Ammon's horn (tissue), 1 donor: ENCODE data around the gene FHL5.
"Not testable (repeated sequence)": the region's sequence is repeated elsewhere in the genome, so short reads cannot be mapped to it uniquely, and the experiment has no call there.

Experiments
- DNase-seq: peaks from one replicate; pipeline ENCODE4 v3.0.0-alpha.2; 2016; ENCODE audit warnings: low spot score

Gene FHL5

DNA sequence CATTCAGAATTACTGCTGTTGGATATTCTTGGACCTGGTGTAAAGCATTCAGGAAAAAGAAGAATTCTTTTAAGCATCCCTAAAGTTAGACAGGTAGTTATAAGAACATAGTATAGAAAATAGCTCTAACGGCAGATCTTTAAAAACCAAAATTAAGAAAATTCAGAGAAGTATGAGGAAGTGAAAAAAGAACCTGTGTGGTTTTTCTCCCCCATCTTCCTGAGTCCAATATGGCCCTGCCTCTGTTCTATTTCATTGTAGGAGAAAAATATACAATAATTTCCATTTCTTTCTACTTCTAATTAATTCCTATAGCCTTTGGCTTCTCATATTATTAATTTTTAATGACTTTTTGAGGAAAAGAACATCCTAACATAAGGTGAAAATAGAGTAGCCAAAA is 47.1 kb downstream of the FHL5 start:
- no peak for DNase-seq

DNA sequence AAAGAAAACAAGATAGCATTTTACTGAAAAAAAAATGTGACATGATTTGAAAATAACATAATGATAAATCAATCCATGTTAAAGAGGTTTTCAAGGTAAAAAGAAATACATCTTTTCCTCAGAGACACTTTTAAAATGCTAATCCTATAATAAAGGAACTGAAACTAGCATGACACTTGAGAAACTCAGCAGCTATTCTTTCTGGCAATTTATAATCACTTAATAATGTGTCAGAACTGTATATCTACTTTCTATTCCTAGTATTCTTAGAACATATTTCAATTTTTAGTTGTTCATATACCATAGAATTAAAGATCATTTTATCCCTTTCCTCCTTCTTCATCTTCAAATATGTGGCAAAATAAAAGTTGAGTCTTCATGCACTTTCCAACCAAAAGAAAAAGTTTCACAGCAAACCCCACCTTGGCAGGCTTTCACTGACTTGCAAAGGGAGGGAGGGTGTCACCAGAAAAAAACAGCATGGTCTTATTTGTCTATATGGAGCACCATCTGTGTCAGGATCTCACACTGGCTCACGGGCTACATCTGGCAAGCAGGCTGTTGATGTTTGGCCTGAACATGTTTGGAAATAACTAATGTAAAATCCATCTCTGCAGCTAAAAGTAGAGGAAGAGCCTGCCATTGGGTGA is 48.5 kb downstream of the FHL5 start:
- no peak for DNase-seq

DNA sequence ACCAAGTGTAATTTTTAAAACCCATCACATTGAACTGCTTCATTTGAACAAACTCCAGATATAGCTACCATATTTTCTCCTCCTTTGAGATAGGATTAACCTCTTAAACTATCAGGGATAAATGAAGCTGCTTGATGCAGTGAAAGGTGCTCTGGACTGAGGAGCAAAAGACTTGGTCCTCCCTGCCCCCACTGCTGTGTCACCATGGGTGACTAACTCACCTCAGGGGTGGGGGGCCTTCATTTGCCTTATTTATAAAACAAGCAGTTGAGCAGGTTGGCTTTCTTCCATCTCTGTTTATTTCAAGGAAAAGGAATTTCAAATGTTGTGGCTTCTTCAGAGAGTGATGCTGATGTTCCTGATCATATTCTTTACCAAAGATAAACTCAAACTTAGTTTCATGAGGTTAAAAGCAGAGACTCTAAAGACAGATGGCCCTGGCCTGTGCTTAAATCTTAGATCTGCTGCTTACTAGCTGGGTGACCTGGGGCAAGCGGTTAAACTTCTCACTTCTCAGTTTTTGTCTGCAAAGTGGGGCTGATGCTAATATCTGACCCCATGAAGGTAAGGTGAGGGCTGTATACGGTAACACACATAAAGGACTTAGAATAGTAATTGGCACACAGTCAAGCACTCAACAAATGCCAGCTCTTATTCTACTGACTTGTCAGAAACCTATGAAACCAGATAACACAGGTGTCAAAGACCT is 50.5 kb downstream of the FHL5 start:
- DNase-seq = no peak

DNA sequence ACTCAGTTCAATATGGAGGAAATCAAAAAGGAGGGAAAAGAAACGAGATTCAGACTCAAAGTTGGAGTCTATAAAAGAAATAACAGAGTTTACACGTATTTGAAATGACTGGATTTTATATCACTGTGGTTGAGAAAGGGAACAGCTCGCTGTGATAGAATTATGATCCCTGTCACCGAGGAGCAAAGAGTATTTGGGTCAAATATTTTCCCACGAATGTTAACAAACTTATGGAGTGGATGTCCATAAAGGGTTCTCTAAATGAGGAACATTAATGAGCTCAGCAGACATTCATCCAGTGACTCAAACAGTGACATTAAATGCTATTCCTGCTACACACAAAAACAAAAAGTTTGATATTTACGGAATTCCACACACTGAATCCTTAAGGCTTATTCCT is 57.9 kb downstream of the FHL5 start:
- DNase-seq = no peak

DNA sequence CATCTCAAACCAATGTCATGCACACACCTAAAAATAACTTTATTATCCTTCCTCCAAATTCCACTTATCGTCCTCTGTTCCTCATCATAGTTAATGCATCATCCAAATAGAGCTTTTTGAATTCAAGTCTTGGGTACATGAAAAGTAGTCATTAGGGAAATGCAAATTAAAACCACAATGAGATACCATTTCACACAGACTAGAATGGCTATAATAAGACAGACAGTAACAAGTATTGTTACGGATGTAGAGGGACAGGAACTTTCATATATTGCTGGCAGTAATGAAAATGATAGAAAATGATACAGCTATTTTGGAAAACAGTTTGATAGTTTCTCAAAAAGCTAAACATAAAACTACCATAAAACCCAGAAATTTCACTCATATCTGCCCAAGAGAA is 59.1 kb downstream of the FHL5 start:
- DNase-seq = no peak

DNA sequence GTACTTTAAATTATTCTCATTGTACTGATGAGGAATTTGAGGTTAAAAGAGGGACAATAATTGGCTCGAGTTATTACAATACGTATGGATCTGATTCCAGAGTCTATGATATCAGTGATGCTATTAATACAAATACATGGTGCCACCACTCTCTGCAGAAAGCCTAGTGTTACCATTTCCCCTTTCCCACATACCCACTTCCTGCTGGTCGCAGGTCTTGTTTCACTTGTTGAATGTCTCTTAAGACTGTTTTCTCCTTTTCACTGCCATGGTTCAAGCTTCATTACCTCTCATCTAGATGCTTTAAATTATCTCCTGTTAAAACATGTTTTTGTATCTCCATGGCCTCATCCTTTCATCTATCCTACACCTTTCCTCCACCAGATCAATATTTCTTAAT is 62.0 kb downstream of the FHL5 start:
- DNase-seq = no peak

DNA sequence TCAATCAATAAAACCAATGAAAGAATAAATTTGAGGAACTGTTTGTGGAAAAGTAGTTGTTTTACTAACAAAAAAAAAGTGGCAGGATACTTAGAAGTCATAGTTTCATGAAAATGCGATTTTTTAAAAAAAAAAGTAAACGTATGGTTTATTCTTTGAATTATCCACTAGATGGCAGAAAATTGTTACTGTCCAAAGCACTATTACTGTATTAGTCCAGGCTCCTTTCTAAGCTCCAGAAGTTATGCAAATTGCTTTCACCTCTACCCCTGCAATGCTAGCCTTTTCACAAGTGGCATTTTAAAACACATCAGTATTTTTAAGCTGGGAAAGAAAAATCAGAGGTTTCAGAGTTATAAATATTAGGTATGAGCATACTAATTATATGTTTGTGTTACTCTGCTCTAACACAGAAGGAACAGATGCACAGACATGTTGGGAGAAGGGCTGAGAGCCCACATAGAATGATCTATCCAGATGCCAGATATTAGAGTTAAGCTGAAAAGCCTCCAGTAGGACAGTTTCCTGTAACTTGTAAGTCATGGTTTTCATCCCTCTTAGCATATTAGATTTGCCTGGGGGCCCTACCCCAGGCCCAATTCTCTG is 63.9 kb downstream of the FHL5 start:
- peak; percentile 22 for DNase-seq

DNA sequence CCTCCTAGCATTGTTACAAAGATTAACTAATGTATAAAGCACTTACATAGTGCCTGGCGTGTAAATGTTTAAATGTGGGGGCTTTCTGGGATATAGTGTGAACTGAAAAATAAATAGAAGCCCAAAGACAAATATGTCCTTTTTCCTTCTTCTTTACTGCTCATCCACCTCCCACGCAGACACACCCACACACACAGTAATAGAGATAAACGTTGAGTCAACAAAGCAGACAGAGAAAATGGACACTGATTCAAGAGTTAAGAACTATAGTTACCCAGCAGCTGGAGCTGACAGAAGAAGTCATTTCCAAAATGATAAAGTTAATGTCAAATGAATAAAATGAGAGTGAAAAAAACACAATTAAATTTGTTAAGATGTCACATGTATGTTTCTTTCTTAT is 68.3 kb downstream of the FHL5 start:
- DNase-seq = no peak

DNA sequence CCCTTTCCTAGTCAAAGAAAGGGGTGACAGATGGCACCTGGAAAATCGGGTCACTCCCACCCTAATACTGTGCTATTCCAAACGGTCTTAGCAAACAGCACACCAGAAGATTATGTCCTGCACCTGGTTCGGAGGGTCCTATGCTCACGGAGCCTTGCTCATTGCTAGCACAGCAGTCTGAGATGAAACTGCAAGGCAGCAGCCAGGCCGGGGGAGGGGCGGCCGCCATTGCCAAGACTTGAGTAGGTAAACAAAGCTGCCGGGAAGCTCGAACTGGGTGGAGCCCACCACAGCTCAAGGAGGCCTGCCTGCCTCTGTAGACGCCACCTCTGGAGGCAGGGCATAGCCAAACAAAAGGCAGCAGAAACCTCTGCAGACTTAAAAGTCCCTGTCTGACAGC is 75.1 kb downstream of the FHL5 start:
- DNase-seq = not testable (repeated sequence)

DNA sequence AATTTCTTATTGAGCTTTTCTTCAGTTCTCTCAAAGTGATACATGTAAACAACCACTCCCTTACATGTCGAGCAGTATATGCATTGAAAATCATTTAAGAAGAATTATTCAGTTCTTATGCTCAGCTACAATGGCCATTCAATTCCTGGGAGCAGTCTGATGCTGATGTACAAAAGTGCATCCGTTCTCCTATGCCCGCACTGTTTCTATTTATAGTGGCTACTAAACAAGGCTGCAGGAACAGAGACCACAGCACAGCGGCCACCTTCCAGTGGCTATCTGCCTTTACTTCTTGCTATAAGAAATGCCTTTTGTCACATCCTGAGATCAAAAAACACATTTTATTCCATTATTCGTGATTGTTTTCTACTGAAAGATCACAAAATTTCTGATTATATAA is 82.2 kb downstream of the FHL5 start:
- DNase-seq = peak; percentile 3

DNA sequence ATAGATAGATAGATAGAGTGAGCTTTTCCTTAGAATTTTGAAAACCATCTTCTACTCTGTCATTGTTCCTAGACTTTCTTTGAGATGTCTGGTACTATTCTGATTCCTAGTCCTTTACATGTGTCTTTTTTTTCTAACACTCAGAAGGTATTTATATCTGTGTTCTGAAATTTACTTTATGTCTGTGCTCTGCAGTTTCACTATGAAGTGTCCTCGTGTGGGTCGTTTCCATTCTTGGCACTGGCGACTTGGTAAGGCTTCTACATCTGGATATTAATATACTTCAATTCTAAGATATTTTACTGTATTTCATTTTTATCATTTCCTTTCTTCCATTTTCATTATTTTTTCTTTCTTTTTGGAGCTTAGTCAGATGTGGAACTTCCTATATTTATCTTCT is 87.0 kb downstream of the FHL5 start:
- no peak for DNase-seq

DNA sequence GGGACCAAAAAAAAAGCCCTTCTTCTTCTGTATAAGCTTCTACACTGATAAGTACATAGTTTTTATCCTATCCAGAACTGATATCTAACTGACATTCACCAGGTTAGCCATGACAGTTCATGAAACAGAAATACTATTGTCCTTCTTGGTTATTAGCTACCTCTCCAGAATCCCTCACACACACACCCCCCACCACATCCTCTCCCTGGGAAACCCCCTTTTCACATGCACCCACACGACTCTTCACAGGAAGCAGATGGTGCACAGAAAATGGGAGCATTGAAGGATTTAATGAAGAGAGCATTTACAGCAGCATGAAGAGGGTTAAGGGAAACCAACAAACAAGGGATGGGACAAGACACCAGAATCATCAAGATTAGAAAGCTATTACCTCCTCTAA is 88.9 kb downstream of the FHL5 start:
- no peak for DNase-seq

DNA sequence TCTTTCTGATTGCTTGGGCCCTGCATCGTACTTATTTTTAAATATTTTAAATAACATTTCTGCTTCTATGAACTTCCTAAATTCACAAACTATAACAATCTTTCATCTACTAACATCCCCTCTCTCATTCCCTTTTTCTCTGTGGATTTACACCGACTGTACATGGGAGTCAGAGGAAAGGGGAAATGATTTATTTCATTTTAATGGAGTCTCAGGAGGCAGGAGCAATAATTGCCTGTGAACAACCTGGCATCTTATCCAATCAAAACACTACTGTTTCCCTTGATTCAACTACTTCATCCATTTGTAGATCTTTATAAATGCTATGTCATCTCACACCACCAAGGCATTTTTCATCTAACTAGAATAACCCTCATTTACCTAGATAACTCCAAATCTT is 89.6 kb downstream of the FHL5 start:
- DNase-seq = no peak

DNA sequence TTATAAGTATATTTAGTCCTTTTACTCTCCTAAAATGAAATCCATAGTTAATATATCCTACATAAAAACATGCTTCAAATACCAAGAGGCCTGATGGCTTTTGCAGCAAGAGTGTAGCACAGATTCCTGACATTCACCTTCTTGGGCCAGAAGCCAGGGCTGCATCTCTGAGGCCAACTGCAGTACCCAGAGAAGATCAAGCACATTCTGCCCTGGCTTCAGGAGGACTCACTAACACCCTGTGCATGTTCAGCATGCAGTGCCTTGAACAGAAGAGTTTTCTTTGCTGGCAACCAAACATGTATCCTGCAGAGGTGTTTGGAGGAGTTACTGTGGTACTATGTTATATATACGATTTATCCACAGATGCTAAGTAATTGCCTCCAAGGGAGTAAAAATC is 90.3 kb downstream of the FHL5 start:
- DNase-seq = no peak

DNA sequence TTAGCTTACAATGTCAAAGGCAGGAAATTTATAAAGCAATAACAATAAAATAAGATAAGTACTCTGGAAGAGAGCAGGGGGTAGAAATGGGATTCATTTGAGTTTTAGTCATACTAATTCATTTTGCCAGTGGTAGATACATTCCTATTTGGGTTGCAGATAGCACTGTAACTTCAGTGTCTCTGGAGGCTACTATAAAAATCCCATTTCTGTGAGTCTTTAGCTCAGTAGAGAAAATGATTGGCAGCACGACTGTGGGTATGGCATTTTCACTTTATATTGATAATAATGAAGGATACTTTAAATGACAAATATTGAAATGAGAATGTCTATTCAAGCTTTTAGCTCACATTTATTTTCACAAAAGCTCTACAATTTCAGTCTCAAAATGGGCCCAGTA is 93.6 kb downstream of the FHL5 start:
- no peak for DNase-seq

DNA sequence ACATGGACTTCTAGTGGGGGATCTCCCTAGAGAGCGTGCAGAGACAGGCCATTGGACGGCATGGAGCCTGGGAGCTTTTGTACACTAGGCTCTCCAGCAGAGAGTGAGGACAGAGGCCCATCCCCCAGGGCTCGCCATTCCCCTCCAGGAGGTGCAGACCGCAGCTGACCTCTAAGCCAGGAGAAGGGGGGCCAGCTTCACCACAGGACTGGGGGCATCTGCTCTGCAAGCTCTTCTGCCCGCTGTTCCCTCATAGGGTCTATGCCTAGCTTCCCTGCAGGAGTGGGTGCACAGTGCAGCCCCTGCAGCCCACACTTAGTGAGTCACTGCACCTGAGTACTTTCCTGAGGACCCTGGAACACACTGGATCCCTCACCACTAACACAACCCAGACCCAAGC is 94.4 kb downstream of the FHL5 start:
- DNase-seq = no peak

DNA sequence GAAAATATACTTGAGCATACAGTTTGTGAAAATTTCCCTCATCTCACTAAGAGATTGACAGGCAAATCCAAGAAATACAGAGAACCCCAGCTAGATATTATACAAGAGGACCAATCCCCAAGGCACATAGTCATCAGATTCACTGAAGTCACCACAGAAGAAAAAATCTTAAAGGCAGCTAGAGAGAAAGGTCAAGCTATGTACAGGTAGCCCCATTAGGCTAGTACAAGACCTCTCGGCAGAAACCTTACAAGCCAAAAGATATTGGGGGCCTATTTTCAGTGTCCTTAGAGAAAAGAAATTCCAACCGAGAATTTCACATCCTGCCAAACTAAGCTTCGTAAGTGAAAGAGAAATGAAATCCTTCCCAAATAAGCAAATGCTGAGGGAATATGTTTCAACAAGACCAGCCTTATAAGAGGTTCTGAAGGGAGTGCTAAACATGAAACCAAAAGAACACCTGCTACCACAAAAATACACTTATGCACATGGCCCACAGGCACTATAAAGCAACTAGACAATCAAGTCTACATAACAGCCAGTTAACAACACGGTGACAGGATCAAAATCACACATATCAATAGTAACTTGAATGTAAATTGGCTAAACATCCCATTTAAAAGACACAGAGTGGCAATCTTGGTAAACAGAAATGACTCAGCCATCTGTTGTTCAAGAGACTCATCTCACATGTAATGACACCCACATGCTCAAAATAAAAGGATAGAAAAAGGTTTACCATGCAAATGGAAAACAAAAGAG is 96.3 kb downstream of the FHL5 start:
- DNase-seq = no peak
